ENCODE measurements around the gene EMID1.

EMID1 gene

GRCh38 chr22:29165321-29166060 lies 40.2 kb upstream of the EMID1 start:
- no peak overlapping the region for H3K4me3 ChIP-seq (ENCODE audit: low read length)
- no peak for TF ChIP-seq CTCF (conservative IDR thresholded peaks at IDR 0.05; ENCODE audit: low read length)
- DNase-seq (ENCODE audit: low read depth) = no peak

GRCh38 chr22:29166180-29166579 lies 39.5 kb upstream of the EMID1 start:
- no peak overlapping the region for H3K4me3 ChIP-seq (ENCODE audit: low read length)
- no peak for DNase-seq (ENCODE audit: low read depth)
- no peak for TF ChIP-seq CTCF (conservative IDR thresholded peaks at IDR 0.05; ENCODE audit: low read length)

GRCh38 chr22:29167032-29167911 lies 38.4 kb upstream of the EMID1 start:
- no peak overlapping the region for H3K4me3 ChIP-seq (ENCODE audit: low read length)
- no peak for TF ChIP-seq CTCF (conservative IDR thresholded peaks at IDR 0.05; ENCODE audit: low read length)
- DNase-seq (ENCODE audit: low read depth) = no peak

- DNase-seq (ENCODE audit: low read depth) = no peak
- H3K4me3 ChIP-seq (ENCODE audit: low read length) = no peak overlapping the region
- TF ChIP-seq CTCF (conservative IDR thresholded peaks at IDR 0.05; ENCODE audit: low read length) = no peak
Measured at GRCh38 chr22:29171721-29172120, 34.0 kb upstream of the EMID1 start.

GRCh38 chr22:29172216-29172615 lies 33.5 kb upstream of the EMID1 start:
- DNase-seq (ENCODE audit: low read depth) = no peak
- H3K4me3 ChIP-seq (ENCODE audit: low read length) = no peak overlapping the region
- no peak for TF ChIP-seq CTCF (conservative IDR thresholded peaks at IDR 0.05; ENCODE audit: low read length)

GRCh38 chr22:29175312-29175835 lies 30.3 kb upstream of the EMID1 start:
- DNase-seq (ENCODE audit: low read depth) = no peak
- no peak overlapping the region for H3K4me3 ChIP-seq (ENCODE audit: low read length)
- TF ChIP-seq CTCF (conservative IDR thresholded peaks at IDR 0.05; ENCODE audit: low read length) = no peak

All from AG10803 (cell line).